Tibial nerve (tissue), 4 donors: ENCODE measurements around the gene OR56B1.

ENCODE experiments used
- CTCF ChIP-seq, 5 experiments: fragments of 200-600 bp in 3 of 5; fragments of 450-650 bp in 2 of 5; sonication (generic) in 3 of 5; IDR thresholded peaks; one replicate each; pipeline ENCODE4 v1.5.1; 2016 to 2019; ENCODE audit warnings: antibody characterized with exemption in 5 of 5, mild to moderate bottlenecking in 3 of 5, moderate library complexity in 2 of 5
- EP300 ChIP-seq, 2 donors: sonication (generic); formaldehyde crosslinking; IDR thresholded peaks; one replicate each; pipeline ENCODE4 v1.6.1; 2017; ENCODE audit warnings: antibody characterized with exemption in 2 of 2, mild to moderate bottlenecking in 1 of 2
- POLR2A ChIP-seq, 2 donors: fragments of 450-650 bp; IDR thresholded peaks; one replicate each; pipeline ENCODE4 v1.6.1; 2017; ENCODE audit warnings: antibody characterized with exemption in 2 of 2, mild to moderate bottlenecking in 2 of 2, moderate library complexity in 2 of 2

- TF ChIP-seq CTCF (IDR thresholded peaks at IDR 0.05) (no peak), EP300 (IDR thresholded peaks at IDR 0.05) (no peak), POLR2A (IDR thresholded peaks at IDR 0.05) (no peak)
These were observed 47.8 kb upstream of the OR56B1 start for GRCh38 chr11:5688482-5688881.
